ENCODE data around the gene SH3RF3. TPM values are rescaled to one million over a fixed set of nuclear protein-coding genes. Genes with fewer than 3 reads are reported as not detected.

Gene SH3RF3
- total RNA-seq, 1 experiment from 2014 or later, result not detected

- intact Hi-C loops (cut with micrococcal nuclease), result loop anchor here (5.0 kb wide), 1 partner anchor 143 kb away; no protein-coding TSS in a partner anchor
- Histone ChIP-seq H2AFZ (ENCODE audit: low read depth, low read length, poor library complexity, severe bottlenecking) (no peak overlapping the region), H3K4me1 (ENCODE audit: control insufficient read depth in 1 of 2, insufficient read depth in 2 of 2, low read length in 2 of 2) (peaks cover 0 to 5% of the 10 kb centered on the region in 2 experiments; a peak in 1 of 4 replicates), H3K27me3 (ENCODE audit: insufficient read depth, low read length) (no peaks in the 10 kb centered on the region), H3K27ac (ENCODE audit: low read depth, low read length) (no peak overlapping the region), H3K4me3 (replicated peaks in 1 of 2; ENCODE audit: low read depth in 1 of 2, low read length in 2 of 2) (no peak overlapping the region), H3K36me3 (ENCODE audit: control insufficient read depth in 1 of 2, insufficient read depth in 2 of 2, low read length in 2 of 2) (no peaks in the 10 kb centered on the region), H3K79me2 (ENCODE audit: insufficient read depth, low read length) (no peaks in the 10 kb centered on the region), H3K9me3 (ENCODE audit: control insufficient read depth in 1 of 2, insufficient read depth in 1 of 2, low read depth in 1 of 2, low read length in 2 of 2) (no peaks in the 10 kb centered on the region), H3K4me2 (ENCODE audit: low read length) (no peak overlapping the region), H4K20me1 (ENCODE audit: insufficient read depth) (no peaks in the 10 kb centered on the region), H3K9me2 (ENCODE audit: insufficient read depth) (no peaks in the 10 kb centered on the region), H3K9ac (ENCODE audit: low read length) (no peak overlapping the region)
- TF ChIP-seq YY1 (IDR thresholded peaks at IDR 0.05; ENCODE audit: extremely low read depth, insufficient replicate concordance, low read depth, low read length) (no peak), ATF3 (IDR thresholded peaks at IDR 0.05) (no peak), RAD21 (IDR thresholded peaks at IDR 0.05; ENCODE audit: low read depth) (no peak), SRF (IDR thresholded peaks at IDR 0.05; ENCODE audit: low read depth) (no peak), TCF7L2 (IDR thresholded peaks at IDR 0.05; ENCODE audit: borderline replicate concordance, extremely low read depth, insufficient read depth, insufficient read length) (no peak), CEBPB (IDR thresholded peaks at IDR 0.05; ENCODE audit: low read depth) (no peak), ZFX (IDR thresholded peaks at IDR 0.05) (no peak), EGR1 (IDR thresholded peaks at IDR 0.05; ENCODE audit: low read depth) (no peak)
- ChIA-PET CTCF (interaction anchor here (1.0 kb wide), 1 partner anchor 9 kb away, joined by 3 read pairs; no protein-coding TSS in a partner anchor), RAD21 (ENCODE audit: low non-redundant PET in 1 of 2, low total read pairs in 2 of 2, uncharacterized antibody in 2 of 2, unreplicated experiment in 2 of 2) (no interaction called here), POLR2A (no interaction called here)
- DNase-seq (ENCODE audit: low read depth, low spot score) (no peak), ATAC-seq (no peak)
- no TSS peak for BruUV-seq (replicated peaks)
These were observed 390.5 kb downstream of the SH3RF3 start for GRCh38 chr2:109519513-109519912.

- ATAC-seq, result no peak
- no peaks in the 10 kb centered on the region for H3K9me3 ChIP-seq (ENCODE audit: control insufficient read depth in 1 of 2, insufficient read depth in 1 of 2, low read depth in 1 of 2, low read length in 2 of 2)
- intact Hi-C loops (cut with micrococcal nuclease), result no loop called here
- H3K9ac ChIP-seq (ENCODE audit: low read length), result no peak overlapping the region
- POLR2A ChIA-PET, result no interaction called here
- CTCF ChIA-PET, result interaction anchor here (1.2 kb wide), 1 partner anchor 11 kb away, joined by 4 read pairs; no protein-coding TSS in a partner anchor
- H3K36me3 ChIP-seq (ENCODE audit: control insufficient read depth in 1 of 2, insufficient read depth in 2 of 2, low read length in 2 of 2), result no peaks in the 10 kb centered on the region
- peaks cover 0 to 7% of the 10 kb centered on the region in 2 experiments; a peak in 1 of 4 replicates for H3K4me1 ChIP-seq (ENCODE audit: control insufficient read depth in 1 of 2, insufficient read depth in 2 of 2, low read length in 2 of 2)
- H3K79me2 ChIP-seq (ENCODE audit: insufficient read depth, low read length), result no peaks in the 10 kb centered on the region
- H3K9me2 ChIP-seq (ENCODE audit: insufficient read depth), result no peaks in the 10 kb centered on the region
- no peaks in the 10 kb centered on the region for H3K27me3 ChIP-seq (ENCODE audit: insufficient read depth, low read length)
- RAD21 ChIA-PET (ENCODE audit: low non-redundant PET in 1 of 2, low total read pairs in 2 of 2, uncharacterized antibody in 2 of 2, unreplicated experiment in 2 of 2), result no interaction called here
- no peak overlapping the region for H3K4me2 ChIP-seq (ENCODE audit: low read length)
- H2AFZ ChIP-seq (ENCODE audit: low read depth, low read length, poor library complexity, severe bottlenecking), result no peak overlapping the region
- no peak for DNase-seq (ENCODE audit: low read depth, low spot score)
- H4K20me1 ChIP-seq (ENCODE audit: insufficient read depth), result no peaks in the 10 kb centered on the region
- no TSS peak for BruUV-seq (replicated peaks)
- no peak overlapping the region for H3K27ac ChIP-seq (ENCODE audit: low read depth, low read length)
- H3K4me3 ChIP-seq (replicated peaks in 1 of 2; ENCODE audit: low read depth in 1 of 2, low read length in 2 of 2), result no peak overlapping the region
- TF ChIP-seq POLR2A (IDR thresholded peaks at IDR 0.05; ENCODE audit: borderline replicate concordance, extremely low read depth, insufficient read depth, insufficient read length), result no peak
- TF ChIP-seq SIN3A (IDR thresholded peaks at IDR 0.05; ENCODE audit: low read depth), result no peak
- no peak for TF ChIP-seq ZFX (IDR thresholded peaks at IDR 0.05)
- no peak for TF ChIP-seq EZH2 (IDR thresholded peaks at IDR 0.05)
- TF ChIP-seq YY1 (IDR thresholded peaks at IDR 0.05; ENCODE audit: extremely low read depth, insufficient replicate concordance, low read depth, low read length), result no peak
- no peak for TF ChIP-seq RAD21 (IDR thresholded peaks at IDR 0.05; ENCODE audit: low read depth)
- TF ChIP-seq EGR1 (IDR thresholded peaks at IDR 0.05; ENCODE audit: low read depth), result no peak
- TF ChIP-seq ATF3 (IDR thresholded peaks at IDR 0.05), result no peak
- no peak for TF ChIP-seq ELF1 (IDR thresholded peaks at IDR 0.05; ENCODE audit: borderline replicate concordance, low read depth)
- no peak for TF ChIP-seq CTCF (IDR thresholded peaks at IDR 0.05 in 2 of 3, conservative IDR thresholded peaks at IDR 0.05 in 1 of 3; ENCODE audit: borderline replicate concordance in 1 of 3, insufficient read depth in 1 of 3, low read depth in 2 of 3, low read length in 2 of 3)
- no peak for TF ChIP-seq POLR2AphosphoS5 (IDR thresholded peaks at IDR 0.05; ENCODE audit: low read depth, low read length)
These were observed 392.4 kb downstream of the SH3RF3 start for GRCh38 chr2:109521233-109522062.

All from HCT116 (cell line).